HG02885 (cell line): Measurements from ENCODE around the gene LYSMD4.

ENCODE experiments used
- ATAC-seq: cut with Tn5 transposase; IDR thresholded peaks from one replicate; pipeline ENCODE4 v1.9.1; 2021; ENCODE audit warnings: mild to moderate bottlenecking; ENCODE audit not compliant: unreplicated experiment, poor library complexity

The LYSMD4 gene

GRCh38 chr15:99732124-99732750 lies 1.0 kb downstream of the LYSMD4 start:
- no peak for ATAC-seq

- no peak for ATAC-seq
These were observed 1.7 kb downstream of the LYSMD4 start for GRCh38 chr15:99731336-99732123.

GRCh38 chr15:99729920-99730319 lies 3.3 kb downstream of the LYSMD4 start:
- no peak for ATAC-seq

GRCh38 chr15:99729327-99729726 lies 3.9 kb downstream of the LYSMD4 start:
- ATAC-seq: no peak

GRCh38 chr15:99728916-99729315 lies 4.3 kb downstream of the LYSMD4 start:
- ATAC-seq: no peak

GRCh38 chr15:99727733-99728132 lies 5.5 kb downstream of the LYSMD4 start:
- ATAC-seq: no peak

- no peak for ATAC-seq
These were observed 5.9 kb downstream of the LYSMD4 start for GRCh38 chr15:99727330-99727729.

- ATAC-seq: no peak
These were observed 6.9 kb downstream of the LYSMD4 start for GRCh38 chr15:99726333-99726732.

- ATAC-seq: no peak
These were observed 10.8 kb downstream of the LYSMD4 start for GRCh38 chr15:99722406-99722805.

- ATAC-seq: no peak
These were observed 11.3 kb downstream of the LYSMD4 start for GRCh38 chr15:99721896-99722295.

- no peak for ATAC-seq
These were observed 12.0 kb downstream of the LYSMD4 start for GRCh38 chr15:99721104-99721778.

- no peak for ATAC-seq
These were observed 12.7 kb downstream of the LYSMD4 start for GRCh38 chr15:99720533-99720932.

- peak; percentile 83 for ATAC-seq
These were observed 14.1 kb downstream of the LYSMD4 start for GRCh38 chr15:99719096-99719541.

- no peak for ATAC-seq
These were observed 14.8 kb downstream of the LYSMD4 start for GRCh38 chr15:99718421-99718820.

GRCh38 chr15:99717161-99718009 lies 15.9 kb downstream of the LYSMD4 start:
- ATAC-seq: peak; percentile 38

- ATAC-seq: no peak
These were observed 16.6 kb downstream of the LYSMD4 start for GRCh38 chr15:99716540-99717095.

- no peak for ATAC-seq
These were observed 20.8 kb downstream of the LYSMD4 start for GRCh38 chr15:99712415-99712814.

GRCh38 chr15:99711625-99712024 lies 21.6 kb downstream of the LYSMD4 start:
- ATAC-seq: no peak

- ATAC-seq: no peak
These were observed 23.8 kb downstream of the LYSMD4 start for GRCh38 chr15:99709243-99709986.
